HS-27A (cell line): ENCODE measurements around the gene NAIF1.
"Not testable (repeated sequence)": the region's sequence is repeated elsewhere in the genome, so short reads cannot be mapped to it uniquely, and the experiment has no call there.

ENCODE experiments used
- DNase-seq: peaks from one replicate; pipeline ENCODE4 v3.0.0-alpha.2; 2012; ENCODE audit warnings: low read depth, missing footprints

NAIF1 gene

GRCh38 chr9:128066713-128067644 is at the start of gene NAIF1:
Gene NAIF1, minus strand, starts transcription at chr9:128067320. Its CDS starts 219 bp downstream, at chr9:128067101.
- DNase-seq: peak; percentile 99

- no peak for DNase-seq
Measured at GRCh38 chr9:128116104-128117083, 49.3 kb upstream of the NAIF1 start.

DNA sequence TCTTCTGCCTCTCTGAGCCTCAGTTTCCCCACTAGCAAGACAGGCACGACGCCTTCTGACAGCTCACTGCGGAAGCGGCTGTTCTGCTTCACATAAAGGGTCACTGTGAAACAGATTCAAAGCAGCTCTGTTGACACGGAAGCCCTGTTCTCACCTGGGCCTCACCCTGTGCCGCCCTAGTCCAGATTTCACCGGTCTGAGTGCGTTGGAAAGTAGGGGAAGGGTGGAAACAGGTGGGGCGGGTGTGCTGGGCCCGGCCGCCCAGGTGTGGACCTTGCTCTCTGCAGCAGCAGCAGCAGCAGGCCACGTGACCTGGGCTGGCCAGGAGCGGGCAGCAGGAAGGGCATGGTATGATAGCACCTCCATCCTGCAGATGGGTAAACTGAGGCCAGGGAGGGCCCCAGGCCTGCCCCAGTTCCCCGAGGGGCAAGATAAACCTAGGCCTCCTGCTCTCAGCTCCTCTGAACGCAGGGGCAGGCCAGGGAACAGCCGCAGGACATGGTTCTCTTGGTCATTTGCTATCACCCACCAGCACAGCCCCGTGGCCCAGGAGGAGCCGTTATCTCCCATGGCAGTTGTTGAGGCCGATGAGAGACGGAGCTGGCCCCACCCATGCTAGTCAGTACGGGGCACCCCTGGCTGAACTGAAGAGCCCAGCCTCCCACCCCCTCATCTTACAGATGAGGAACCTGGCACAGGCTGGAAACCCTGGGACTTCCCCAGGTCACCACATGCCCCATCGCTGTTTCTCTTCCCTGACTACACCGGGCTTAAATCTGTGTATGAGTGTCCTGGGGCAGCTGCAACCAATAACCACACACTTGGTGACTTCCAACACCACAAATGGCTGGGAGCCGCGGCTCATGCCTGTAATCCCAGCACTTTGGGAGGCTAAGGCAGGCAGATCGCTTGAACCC is 48.3 kb upstream of the NAIF1 start:
- DNase-seq: no peak

DNA sequence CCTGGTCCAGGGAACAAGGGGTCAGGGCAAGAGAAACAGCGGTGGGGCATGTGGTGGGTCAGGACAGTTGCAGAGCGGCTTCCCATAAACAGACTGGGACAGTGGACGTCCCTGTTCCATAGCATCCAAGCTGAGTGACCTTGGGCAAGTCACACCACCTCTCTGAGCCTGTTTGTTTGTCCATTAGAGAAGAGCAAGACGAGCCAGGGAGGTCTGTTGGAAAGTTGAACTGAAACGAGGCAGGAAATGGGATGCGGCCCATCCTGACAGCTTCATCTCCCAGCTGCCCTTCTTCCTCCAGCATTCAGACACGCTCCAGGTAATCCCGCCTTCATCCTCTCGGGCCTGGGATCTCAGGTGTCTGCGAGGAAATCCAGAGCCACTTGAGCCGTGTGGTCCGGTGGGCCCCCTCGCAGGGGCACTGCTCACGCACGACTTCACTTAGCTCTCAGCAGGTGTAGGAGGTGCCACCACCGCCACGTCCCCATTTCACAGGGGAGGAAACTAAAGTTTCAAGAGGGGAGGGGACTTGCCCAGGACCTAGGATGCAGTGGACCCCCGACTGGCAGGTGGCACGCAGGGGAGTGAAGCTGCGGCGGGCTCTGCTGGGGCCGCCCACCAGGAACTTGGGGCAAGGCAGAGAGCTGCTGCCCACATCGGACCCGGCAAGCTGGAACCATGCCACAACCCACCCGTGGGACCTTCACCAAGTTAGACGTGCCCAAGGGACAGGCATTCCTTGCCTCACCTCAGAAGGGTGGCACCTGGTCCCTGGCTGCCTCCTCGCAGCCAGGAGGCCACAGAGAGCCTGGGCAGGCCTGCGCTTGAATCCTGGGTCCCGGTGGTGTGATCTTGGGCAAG is 47.4 kb upstream of the NAIF1 start:
- DNase-seq: no peak

- DNase-seq: no peak
Measured at GRCh38 chr9:128113526-128114325, 46.6 kb upstream of the NAIF1 start.

GRCh38 chr9:128111726-128112125 is 44.6 kb upstream of the NAIF1 start:
- DNase-seq: not testable (repeated sequence)

- no peak for DNase-seq
Measured at GRCh38 chr9:128109050-128109709, 42.1 kb upstream of the NAIF1 start.

GRCh38 chr9:128108269-128109049 is 41.3 kb upstream of the NAIF1 start:
- no peak for DNase-seq

DNA sequence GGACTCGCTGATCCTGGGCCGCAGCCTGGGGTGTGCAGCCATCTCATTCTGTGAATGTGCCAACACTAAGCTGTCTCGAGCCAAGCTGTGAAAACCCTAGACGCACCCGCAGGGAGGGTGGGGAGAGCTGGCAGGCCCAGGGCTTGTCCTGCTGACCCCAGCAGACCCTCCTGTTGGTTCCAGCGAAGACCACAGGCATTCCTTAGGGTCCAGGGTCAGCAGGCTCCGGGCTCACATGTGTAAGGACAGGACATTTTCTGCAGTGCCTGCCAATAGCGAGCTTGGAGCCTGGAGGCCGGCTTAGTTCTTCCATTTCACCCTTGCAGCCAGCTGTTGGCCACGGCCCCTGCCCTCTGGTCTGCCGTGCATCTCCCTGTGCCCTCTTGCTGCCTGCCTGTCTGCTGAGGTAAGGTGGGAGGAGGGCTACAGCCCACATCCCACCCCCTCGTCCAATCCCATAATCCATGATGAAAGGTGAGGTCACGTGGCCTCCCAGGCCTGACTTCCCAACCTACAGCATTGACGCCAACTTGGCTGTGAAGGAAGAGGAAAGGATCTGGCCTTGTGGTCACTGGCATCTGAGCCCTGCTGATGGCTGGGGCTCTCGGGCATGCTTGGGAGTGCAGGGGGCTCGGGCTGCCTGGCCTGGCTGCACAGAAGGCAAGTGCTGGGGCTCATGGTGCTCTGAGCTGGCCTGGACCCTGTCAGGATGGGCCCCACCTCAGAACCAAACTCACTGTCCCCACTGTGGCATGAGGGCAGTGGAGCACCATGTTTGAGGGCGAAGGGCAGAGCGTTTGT is 40.5 kb upstream of the NAIF1 start:
- no peak for DNase-seq

DNA sequence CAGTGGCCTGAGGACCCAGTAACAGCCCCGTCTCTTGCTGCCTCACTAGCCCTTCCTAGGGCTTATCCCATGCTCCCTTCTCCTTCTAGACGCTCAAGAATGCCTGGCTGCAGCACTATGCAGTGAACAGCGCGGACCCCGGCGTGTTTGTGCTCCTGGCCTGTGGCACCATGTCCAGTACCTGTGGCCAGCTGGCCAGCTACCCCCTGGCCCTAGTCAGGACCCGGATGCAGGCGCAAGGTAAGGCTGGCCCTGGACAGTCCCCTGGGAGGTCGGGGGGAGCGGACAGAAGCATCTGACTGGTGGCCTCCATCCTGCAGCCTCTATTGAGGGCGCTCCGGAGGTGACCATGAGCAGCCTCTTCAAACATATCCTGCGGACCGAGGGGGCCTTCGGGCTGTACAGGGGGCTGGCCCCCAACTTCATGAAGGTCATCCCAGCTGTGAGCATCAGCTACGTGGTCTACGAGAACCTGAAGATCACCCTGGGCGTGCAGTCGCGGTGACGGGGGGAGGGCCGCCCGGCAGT is 39.9 kb upstream of the NAIF1 start:
- DNase-seq: no peak

DNA sequence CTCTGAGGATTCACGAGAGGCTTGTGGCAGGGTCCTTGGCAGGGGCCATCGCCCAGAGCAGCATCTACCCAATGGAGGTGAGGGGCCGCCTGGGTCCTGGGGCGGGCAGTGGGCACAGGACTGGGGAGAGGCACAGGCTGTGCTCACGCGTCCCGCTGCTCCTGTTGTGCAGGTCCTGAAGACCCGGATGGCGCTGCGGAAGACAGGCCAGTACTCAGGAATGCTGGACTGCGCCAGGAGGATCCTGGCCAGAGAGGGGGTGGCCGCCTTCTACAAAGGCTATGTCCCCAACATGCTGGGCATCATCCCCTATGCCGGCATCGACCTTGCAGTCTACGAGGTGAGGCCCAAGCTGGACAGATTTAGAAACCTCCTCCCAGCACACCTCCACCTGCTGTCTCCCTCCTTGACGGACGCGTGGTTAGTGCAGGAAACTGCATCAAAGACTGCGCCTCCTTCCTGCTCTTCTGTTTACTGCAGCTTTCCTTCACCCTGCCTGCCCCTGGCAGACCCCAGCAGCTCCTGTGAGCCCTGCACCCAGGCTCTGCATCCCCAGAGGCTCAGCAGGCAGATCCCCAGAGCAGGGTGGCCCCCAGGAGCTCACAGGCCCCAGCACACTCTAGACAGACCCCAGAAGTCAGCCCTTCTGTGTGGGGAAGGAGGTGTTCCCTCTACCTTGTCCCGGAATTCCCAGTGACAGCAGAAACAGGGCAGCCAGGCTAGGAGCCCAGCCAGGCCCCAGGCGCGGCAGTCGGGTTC is 39.2 kb upstream of the NAIF1 start:
- no peak for DNase-seq

DNA sequence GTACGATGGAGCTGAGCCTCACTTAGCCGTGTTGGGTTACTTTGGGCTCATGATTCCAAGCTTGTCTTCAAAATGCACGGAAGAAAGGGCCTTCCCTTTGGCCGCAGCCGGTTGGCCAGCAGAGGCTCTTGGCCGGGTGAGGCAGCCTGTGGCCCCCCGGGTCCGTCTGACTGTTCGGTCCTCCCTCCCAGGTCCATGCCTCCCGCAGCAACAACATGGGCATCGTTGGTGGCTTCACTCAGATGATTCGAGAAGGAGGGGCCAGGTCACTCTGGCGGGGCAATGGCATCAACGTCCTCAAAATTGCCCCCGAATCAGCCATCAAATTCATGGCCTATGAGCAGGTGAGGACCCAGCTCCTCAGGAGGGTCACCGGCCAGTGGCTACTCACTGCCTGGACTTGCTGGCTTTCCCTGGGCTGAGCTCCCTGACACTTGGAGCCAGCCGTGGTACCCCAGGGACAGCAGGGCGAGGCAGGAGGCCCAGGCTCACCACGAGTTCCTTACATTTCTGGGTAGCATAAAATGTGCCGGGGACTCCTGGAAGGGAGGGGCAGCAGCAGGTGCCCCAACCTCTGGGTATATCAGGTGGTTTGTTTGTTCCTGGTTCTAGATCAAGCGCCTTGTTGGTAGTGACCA is 38.5 kb upstream of the NAIF1 start:
- DNase-seq: no peak

- DNase-seq: no peak
Measured at GRCh38 chr9:128104171-128104618, 37.1 kb upstream of the NAIF1 start.

GRCh38 chr9:128103589-128103962 is 36.5 kb upstream of the NAIF1 start:
- no peak for DNase-seq

GRCh38 chr9:128102861-128103588 is 35.9 kb upstream of the NAIF1 start:
- DNase-seq: no peak
